ENCODE data around the gene MCRIP2.

Gene MCRIP2

GRCh38 chr16:616733-617586 lies 24.7 kb upstream of the MCRIP2 start:
- DNase-seq (ENCODE audit: low read depth): no peak

GRCh38 chr16:617855-618254 lies 23.8 kb upstream of the MCRIP2 start:
- no peak for DNase-seq (ENCODE audit: low read depth)

- no peak for DNase-seq (ENCODE audit: low read depth)
Measured at GRCh38 chr16:619476-620100, 22.0 kb upstream of the MCRIP2 start.

- no peak for DNase-seq (ENCODE audit: low read depth)
Measured at GRCh38 chr16:620700-621525, 20.7 kb upstream of the MCRIP2 start.

- no peak for DNase-seq (ENCODE audit: low read depth)
Measured at GRCh38 chr16:621526-622105, 20.0 kb upstream of the MCRIP2 start.

GRCh38 chr16:622920-623280 lies 18.7 kb upstream of the MCRIP2 start:
- no peak for DNase-seq (ENCODE audit: low read depth)

- no peak for DNase-seq (ENCODE audit: low read depth)
Measured at GRCh38 chr16:624526-625070, 17.0 kb upstream of the MCRIP2 start.

- DNase-seq (ENCODE audit: low read depth): no peak
Measured at GRCh38 chr16:625117-625976, 16.3 kb upstream of the MCRIP2 start.

GRCh38 chr16:625977-626765 lies 15.5 kb upstream of the MCRIP2 start:
- no peak for DNase-seq (ENCODE audit: low read depth)

GRCh38 chr16:626787-627453 lies 14.7 kb upstream of the MCRIP2 start:
- DNase-seq (ENCODE audit: low read depth): no peak

- DNase-seq (ENCODE audit: low read depth): no peak
Measured at GRCh38 chr16:627454-628239, 14.0 kb upstream of the MCRIP2 start.

GRCh38 chr16:628321-629061 lies 13.1 kb upstream of the MCRIP2 start:
- DNase-seq (ENCODE audit: low read depth): no peak

GRCh38 chr16:629185-629832 lies 12.3 kb upstream of the MCRIP2 start:
- DNase-seq (ENCODE audit: low read depth): no peak

- no peak for DNase-seq (ENCODE audit: low read depth)
Measured at GRCh38 chr16:629833-630248, 11.8 kb upstream of the MCRIP2 start.

- no peak for DNase-seq (ENCODE audit: low read depth)
Measured at GRCh38 chr16:630249-630814, 11.3 kb upstream of the MCRIP2 start.

- no peak for DNase-seq (ENCODE audit: low read depth)
Measured at GRCh38 chr16:630815-631405, 10.7 kb upstream of the MCRIP2 start, which contains the start of gene WFIKKN1. TSS of gene WFIKKN1 (plus strand) at chr16:630985. CDS start at chr16:631254, 269 bp downstream.

Data from activated T-helper 9 cell treated with anti-CD3 and anti-CD28 coated beads, Interleukin-2, amount 50 U/mL, for 16 hours (primary cell).